GM21515 (cell line): ENCODE results near the gene LIN7A.
"Not testable (repeated sequence)": the region's sequence is repeated elsewhere in the genome, so short reads cannot be mapped to it uniquely, and the experiment has no call there.

Experiments
- ATAC-seq: cut with Tn5 transposase; IDR thresholded peaks from one replicate; pipeline ENCODE4 v1.9.1; 2021; ENCODE audit not compliant: unreplicated experiment

The LIN7A gene

GRCh38 chr12:80814453-80814852 is 123.3 kb downstream of the LIN7A start:
- ATAC-seq, result no peak

GRCh38 chr12:80813820-80814219 is 123.9 kb downstream of the LIN7A start:
- ATAC-seq, result no peak

- ATAC-seq, result no peak
Measured at GRCh38 chr12:80811957-80812708, 125.6 kb downstream of the LIN7A start.

GRCh38 chr12:80810874-80811273 is 126.9 kb downstream of the LIN7A start:
- no peak for ATAC-seq

DNA sequence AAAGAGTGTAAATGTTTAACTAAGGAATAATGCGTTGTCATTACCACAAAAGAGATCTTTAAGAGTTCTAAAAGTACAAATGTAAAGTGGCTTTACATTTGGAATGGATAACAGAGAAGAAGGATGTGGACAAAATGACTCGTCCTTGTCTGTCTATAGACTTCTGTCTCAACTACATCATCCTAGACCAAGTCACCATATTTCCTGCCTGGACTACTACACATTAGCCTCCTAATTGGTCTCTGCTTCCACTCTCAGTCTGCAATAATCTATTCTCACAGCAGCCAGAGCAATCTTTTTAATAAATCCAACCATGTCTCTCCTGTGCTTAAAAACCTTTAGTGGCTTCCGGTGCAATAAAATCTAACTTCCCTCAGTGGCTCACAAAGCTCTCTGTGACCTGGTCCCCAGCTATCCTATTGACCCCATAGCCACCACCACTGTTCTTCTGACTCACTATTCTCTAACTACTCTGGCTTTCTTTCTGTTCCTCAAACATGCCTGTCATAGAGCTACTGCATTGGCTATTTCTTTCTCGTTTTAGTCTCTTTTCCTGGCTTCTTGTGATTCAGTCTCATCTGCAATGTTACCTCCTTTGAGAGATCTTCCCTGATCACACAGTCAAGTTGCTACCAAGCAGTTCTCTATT is 130.0 kb downstream of the LIN7A start:
- ATAC-seq, result peak; percentile 83

DNA sequence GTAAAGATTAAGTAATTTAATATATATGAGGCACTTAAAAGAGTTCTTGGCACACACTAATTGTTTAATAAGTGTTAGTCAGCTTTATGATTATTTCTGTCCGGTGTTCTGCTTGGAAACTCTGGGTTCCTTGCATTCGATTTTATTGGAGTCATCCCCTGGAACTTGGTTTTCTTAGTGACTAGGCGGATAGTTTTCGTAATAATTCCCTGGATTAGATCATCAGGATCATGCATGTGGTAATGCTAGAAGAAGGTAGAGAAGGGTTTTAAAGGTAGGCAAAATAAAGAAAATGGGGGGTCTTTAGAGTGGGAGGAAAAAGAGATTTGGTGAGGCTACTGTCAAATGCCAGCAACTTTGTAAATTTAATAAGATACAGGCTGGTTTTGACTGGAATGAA is 132.6 kb downstream of the LIN7A start:
- no peak for ATAC-seq

GRCh38 chr12:80802652-80803400 is 134.9 kb downstream of the LIN7A start:
- peak; percentile 85 for ATAC-seq

DNA sequence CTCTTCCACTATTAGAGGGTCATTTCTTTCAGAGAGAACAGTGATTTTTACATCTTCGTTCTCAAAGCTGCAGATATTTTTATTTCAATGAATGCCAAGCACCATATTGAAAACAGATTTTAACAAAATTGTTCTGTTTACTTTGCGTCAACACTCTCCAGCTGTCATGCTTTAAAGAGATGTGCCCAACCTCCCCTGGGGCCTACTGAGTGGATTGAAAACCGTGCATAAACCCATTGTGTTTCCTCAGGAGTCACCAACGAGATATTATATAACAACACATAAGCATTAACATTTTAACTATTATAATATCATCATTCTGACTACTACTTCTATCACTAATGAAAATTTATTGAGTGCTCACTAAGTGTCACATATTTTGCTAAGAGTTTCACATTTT is 139.5 kb downstream of the LIN7A start:
- no peak for ATAC-seq

- no peak for ATAC-seq
Measured at GRCh38 chr12:80794551-80794950, 143.2 kb downstream of the LIN7A start.

- no peak for ATAC-seq
Measured at GRCh38 chr12:80792861-80793260, 144.9 kb downstream of the LIN7A start.

DNA sequence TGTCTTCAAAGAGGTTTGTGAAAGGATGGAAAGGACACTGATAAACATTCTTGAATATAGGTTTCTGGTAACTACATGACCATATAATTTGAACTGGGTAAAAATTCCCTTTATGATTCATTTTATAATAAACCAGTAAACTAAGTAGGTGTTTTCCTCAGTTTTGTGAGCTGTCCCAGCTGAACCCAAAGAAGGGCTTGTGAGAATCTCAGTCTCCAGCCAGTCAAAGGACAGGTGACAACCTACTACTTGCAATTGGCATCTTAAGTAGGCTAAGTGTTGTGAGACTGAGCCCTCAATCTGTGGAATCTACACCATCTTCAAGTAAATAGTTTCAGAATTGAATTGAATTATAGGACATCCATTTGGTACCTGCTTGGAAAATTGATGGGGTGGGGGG is 145.9 kb downstream of the LIN7A start:
- no peak for ATAC-seq

- ATAC-seq, result not testable (repeated sequence)
Measured at GRCh38 chr12:80788407-80788806, 149.3 kb downstream of the LIN7A start.

GRCh38 chr12:80782963-80783470 is 154.7 kb downstream of the LIN7A start:
- ATAC-seq, result not testable (repeated sequence)

GRCh38 chr12:80781313-80781712 is 156.4 kb downstream of the LIN7A start:
- ATAC-seq, result no peak

DNA sequence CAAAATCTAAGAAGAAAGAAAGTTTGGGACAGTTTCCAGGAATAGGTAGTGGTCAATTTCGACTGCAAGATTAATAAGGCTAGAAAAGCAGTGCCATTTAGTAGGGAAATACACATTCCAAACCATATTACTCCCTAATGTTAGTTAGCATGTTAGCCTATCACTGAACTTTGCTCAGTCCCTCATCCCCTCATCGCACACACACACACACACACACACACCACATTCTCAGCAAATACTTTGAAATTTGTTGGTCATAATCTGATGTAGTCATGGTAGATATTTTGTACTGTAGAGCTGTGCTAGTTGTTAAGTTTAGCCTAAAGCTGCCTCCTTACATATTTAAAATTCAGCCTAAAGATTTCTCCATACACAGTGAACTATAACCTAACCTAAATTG is 157.0 kb downstream of the LIN7A start:
- ATAC-seq, result no peak

GRCh38 chr12:80778005-80778541 is 159.7 kb downstream of the LIN7A start:
- peak; percentile 95 for ATAC-seq

GRCh38 chr12:80777587-80777986 is 160.1 kb downstream of the LIN7A start:
- ATAC-seq, result peak; percentile 3

- no peak for ATAC-seq
Measured at GRCh38 chr12:80776706-80777105, 161.0 kb downstream of the LIN7A start.

- ATAC-seq, result no peak
Measured at GRCh38 chr12:80770958-80771357, 166.8 kb downstream of the LIN7A start.

DNA sequence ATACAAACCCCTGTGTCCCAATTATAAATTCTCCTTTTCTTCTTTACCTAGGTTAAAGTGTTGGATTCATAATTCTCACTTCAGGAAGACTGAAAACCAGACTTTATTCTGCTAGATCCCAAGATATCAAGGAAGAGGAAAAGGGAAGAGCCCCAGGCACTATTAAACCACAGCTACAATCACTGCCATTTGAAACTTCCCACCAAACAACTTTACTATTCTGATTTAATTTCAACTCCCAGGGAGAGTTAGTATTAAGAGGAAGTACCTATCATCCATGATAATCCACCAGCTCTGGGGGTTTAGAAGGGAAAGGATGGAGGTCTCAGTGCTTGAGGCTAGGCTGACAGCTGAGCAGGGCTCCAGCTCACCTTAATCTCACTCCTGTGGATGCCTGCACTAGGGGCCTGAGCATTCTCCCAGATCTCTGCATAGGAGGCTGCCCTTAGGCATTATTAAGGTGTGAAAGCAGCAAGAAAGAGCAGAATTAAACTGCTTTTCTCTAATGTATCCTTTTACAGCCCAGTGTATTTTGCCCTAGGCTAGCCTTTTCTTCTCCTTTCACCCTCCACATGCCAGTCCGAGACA is 168.1 kb downstream of the LIN7A start:
- ATAC-seq, result no peak

GRCh38 chr12:80766897-80767296 is 170.8 kb downstream of the LIN7A start:
- ATAC-seq, result peak; percentile 79
